ENCODE results near the gene DNAI2.
A peak's percentile ranks its signal among the peaks of the same experiment; 100 is the strongest.
"Not testable (repeated sequence)": the region's sequence is repeated elsewhere in the genome, so short reads cannot be mapped to it uniquely, and the experiment has no call there.

The DNAI2 gene

DNA sequence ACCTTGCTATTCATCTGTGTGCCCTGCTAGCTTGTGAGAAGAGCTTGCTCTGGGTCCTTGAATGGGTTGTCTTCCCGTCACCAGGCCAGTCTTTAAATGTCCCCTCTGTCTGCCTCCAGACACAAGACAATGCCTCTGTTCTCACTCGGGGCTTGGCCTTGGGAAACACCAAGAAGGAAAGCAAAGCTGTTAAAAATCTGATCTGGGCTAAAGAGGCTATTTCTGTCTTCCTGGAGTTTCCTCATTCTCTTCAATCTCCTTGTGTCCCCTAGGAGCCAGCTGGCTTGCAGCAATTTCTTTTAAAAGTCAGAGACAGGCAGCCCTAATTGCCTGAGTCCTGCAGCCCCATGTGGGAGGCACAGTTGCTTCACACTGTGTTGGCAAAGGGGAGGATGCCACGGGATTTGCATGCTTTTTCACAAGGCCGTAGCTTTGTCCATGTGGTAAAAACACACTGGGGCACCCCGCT is 2.5 kb downstream of the DNAI2 start:
- DNase-seq, result no peak

DNA sequence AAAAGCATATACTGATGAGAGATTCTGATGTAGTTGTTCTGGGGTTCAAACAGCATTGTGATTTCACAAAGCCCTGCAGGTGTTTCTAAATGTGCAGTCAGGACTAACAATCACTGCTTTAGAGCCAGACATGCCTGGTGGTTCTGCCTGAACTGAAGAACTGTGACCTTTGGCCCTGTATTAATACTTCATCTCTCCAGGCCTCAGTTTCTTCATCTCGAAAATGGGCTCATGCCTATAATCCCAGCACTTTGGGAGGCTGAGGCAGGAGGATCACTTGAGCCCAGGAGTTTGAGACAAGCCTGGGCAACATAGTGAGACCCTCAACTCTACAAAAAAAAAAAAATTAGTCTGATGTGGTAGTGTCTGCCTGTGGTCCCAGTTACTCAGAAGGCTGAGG is 3.9 kb downstream of the DNAI2 start:
- no peak for DNase-seq

- not testable (repeated sequence) for DNase-seq
Measured at GRCh38 chr17:74279617-74280016, 5.6 kb downstream of the DNAI2 start.

DNA sequence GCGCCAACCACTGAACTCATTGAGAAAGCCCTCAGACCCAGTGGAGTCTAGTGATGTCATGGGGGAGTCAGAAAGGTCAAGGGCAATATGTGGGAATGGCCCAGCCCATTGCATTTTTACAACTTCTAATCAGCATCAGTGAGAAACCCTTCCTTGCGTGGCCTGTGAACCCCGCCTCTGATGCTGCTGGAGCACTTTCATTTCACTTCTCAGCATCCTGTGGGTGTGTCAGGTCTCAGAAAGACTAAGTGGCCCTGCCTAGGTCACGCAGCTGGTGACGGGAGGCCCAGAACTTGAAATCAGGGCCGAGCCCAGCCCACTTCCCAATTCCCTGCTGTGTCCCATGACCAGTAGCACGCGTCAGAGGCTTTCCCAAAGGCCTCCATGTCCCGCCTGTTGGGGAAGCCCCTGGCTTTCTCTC is 6.1 kb downstream of the DNAI2 start:
- peak in 1 of 4 experiments; percentile 12 for DNase-seq

DNA sequence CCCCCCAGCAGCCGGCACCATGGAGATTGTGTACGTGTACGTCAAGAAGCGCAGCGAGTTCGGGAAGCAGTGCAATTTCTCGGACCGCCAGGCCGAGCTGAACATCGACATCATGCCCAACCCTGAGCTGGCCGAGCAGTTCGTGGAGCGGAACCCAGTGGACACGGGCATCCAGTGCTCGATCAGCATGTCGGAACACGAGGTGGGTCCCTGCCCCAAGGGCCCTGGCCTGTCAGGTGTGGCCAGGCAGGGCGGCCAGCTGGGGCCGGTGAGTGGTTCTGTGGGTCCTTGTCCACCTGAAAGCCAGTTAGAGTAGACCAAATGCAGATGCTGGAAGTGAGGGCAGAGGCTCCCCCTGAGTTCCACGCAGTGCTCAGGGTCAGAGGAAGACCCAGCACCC is 7.8 kb downstream of the DNAI2 start:
- no peak for DNase-seq

GRCh38 chr17:74282274-74282586 is 8.2 kb downstream of the DNAI2 start:
- not testable (repeated sequence) for DNase-seq

DNA sequence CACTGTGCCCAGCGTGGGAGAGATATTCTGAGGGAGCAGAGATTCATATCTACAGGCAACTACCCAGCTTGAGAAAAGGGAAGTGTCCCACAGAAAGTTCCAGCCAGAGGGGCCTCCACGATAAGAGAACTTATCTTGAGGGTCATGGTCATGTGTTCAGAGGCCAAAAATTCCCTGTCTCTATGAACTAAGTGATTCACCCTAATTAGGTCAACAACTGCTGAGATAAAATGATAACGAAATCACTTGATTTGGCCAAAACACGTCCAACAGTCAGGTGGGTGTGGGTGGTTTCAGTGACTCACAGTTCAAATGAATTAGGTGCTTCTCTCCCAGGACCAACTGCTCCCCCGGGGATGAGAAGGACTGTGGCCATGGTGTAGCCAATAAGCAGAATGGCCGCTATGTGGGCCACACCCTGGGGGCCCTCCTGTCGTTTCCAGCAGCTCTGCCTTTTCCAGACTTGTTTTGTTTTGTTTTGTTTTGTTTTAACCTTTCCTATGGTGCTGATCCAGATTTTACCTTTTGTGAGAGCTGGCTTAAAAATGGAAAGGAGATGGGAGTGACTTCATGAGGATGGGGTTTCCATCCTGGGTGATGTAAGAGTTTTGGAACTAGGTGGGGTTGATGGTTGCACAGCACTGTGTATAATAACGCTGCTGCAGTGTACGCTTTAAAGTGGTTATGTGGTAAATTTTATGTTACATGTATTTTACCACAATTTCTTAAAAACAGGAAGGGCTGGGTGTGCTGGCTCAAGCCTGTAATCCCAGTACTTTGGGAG is 8.7 kb downstream of the DNAI2 start:
- DNase-seq, result no peak

- no peak for DNase-seq
Measured at GRCh38 chr17:74283371-74283673, 9.3 kb downstream of the DNAI2 start.

GRCh38 chr17:74287031-74287602 is 13.1 kb downstream of the DNAI2 start:
- no peak for DNase-seq

GRCh38 chr17:74288785-74289184 is 14.8 kb downstream of the DNAI2 start:
- no peak for DNase-seq

GRCh38 chr17:74289688-74290087 is 15.7 kb downstream of the DNAI2 start:
- no peak for DNase-seq

DNA sequence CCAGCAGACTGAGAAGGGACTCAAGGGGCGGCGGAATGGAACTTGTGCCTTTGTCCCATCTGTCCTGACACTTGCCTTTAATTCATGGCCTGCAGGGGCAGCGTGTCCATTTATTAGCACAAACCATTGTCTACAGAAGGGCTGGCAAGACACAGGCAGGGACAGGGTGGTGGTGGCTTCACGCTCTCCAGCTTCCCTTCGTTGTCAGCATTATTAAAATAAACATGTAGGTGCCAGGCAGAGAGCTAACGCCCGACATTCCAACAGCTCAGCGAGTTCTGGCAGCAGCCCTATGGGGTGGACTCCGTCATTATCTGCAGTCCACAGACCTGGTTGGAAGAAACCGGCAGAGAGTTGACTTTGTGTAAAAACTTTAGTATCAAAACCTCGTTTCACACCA is 16.3 kb downstream of the DNAI2 start:
- no peak for DNase-seq

DNA sequence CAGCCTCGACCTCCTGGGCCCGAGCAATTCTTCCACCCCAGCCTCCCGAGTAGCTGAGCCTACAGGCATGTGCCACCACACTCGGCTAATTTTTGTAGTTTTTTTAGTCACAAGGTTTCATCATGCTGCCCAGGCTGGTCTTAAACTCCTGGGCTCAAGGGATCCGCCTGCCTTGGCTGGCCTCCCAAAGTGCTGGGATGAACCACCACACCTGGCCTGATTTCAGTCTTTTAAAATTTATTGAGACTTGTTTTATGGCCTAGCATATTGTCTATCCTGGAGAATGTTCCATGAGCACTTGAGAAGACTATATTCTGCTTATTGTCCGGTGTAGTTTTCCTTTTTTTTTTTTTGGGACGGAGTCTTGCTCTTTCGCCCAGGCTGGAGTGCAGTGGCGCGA is 18.5 kb downstream of the DNAI2 start:
- no peak for DNase-seq

GRCh38 chr17:74295625-74296547 is 21.9 kb downstream of the DNAI2 start:
- DNase-seq, result no peak

DNA sequence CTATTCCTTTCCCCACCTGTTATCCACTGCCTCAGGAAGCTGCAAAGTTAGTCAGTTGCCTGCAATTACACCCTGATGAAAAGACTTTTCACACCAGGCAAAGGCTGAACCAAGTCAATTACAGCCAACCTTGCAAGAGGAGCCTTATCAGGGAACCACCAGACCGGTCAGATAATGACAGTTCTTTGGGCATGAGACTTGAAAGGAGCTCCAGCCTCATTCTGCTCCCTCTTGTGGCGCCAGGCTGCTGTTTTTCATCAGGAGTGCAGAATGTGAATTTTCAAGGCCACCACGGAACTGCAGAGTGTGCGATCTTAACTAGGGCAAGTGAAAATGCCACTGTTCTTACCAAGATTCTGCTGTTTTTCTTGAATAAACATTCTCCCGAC is 22.5 kb downstream of the DNAI2 start:
- no peak for DNase-seq

- DNase-seq, result no peak
Measured at GRCh38 chr17:74297941-74298340, 23.9 kb downstream of the DNAI2 start.

DNA sequence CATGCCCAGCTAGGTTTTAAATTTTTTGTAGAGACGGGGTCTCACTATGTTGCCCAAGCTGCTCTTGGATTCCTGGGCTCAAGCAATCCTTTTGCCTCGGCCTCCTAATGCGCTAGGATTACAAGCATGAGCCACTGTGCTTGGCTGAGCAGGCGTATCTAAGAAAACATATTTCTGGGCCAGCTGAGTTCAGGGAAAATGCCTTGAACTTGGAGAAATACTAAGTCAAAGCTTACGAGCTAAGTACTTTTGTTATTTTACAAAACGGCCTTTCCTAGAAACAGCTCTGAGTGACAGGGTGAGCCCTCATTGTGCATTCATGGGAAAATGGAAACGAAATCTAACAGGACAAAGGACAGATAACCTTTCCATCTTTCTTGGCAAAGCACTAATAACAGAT is 24.7 kb downstream of the DNAI2 start:
- no peak for DNase-seq

- DNase-seq, result no peak
Measured at GRCh38 chr17:74299226-74300009, 25.4 kb downstream of the DNAI2 start.

- no peak for DNase-seq
Measured at GRCh38 chr17:74303305-74303704, 29.3 kb downstream of the DNAI2 start.

DNA sequence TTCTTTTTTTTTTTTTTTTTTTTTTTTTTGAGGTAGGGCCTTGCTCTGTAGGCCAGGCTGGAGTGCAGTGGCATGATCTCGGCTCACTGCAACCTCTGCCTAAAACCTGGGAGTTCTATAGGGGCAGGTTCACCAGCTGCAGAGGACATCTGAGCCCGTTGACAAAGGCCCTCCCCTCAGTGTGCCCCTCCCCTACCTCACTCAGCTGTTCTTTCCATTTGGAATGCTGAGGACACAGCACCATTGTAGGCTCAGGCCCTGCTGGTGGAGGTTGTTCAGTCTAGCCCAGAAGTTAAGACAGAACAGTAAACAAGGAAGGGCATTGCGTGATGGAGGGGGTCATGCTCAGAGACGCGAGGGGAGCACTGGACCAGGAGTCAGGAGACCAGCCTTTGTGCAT is 30.1 kb downstream of the DNAI2 start:
- DNase-seq, result no peak

DNA sequence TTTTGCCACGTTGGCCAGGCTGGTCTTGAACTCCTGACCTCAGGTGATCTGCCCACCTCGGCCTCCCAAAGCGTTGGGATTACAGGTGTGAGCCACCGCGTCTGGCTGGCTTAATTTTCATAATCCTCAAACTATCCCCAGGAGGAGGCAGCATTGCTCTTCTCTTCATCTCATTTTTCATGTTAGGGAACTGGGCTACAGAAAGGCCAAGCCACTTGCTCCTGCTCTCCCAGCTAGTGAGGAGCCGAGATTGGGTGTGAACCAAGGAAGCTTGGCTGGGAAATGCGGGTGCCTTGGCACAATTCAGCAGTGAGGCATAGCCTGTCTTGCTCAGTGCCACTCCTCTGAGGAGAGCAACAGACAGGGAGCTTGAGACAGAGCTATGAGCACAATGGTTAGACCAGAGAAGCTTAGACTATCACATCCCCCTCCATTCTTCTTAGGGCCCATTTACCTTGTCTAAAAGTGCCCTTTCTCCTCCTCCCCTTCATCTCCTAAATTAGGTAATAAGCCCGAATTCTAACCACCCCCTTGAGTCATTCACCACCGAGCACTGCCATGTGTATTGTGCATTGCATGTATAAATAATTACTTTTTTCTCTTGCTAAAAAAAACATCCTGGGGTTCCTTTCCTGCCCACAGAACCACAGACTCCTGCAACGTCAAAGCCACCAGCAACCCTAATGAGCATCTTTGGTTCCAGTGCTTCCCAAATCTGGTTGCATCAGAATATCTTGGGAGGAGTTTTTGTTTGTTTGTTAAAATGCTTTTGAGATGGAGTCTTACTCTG is 32.0 kb downstream of the DNAI2 start:
- DNase-seq, result no peak
